OCI-LY1 (cell line): ENCODE results near the gene CARS1.
"Not testable (repeated sequence)": the region's sequence is repeated elsewhere in the genome, so short reads cannot be mapped to it uniquely, and the experiment has no call there.

Source experiments
- H2AFZ ChIP-seq: fragments of 200-600 bp; sonication (generic), shearing (Covaris generic); 2 replicates; pipeline ENCODE4 v1.6.0; 2014; ENCODE audit warnings: antibody characterized with exemption, mild to moderate bottlenecking, low read length
- H3F3A ChIP-seq: fragments of 200-600 bp; sonication (generic), shearing (Covaris generic); 2 replicates; pipeline ENCODE4 v1.6.0; 2014; ENCODE audit warnings: mild to moderate bottlenecking, antibody characterized with exemption, low read length, moderate library complexity; ENCODE audit not compliant: insufficient read depth
- H3K27ac ChIP-seq: fragments of 200-600 bp; sonication (generic); 2 replicates; pipeline ENCODE4 v1.5.1; 2014; ENCODE audit warnings: low read length, mixed run types, mild to moderate bottlenecking, low read depth; ENCODE audit not compliant: poor library complexity, severe bottlenecking
- H3K27me3 ChIP-seq: fragments of 200-600 bp; sonication (generic); 2 replicates; pipeline ENCODE4 v1.6.0; 2014; ENCODE audit warnings: antibody characterized with exemption, mild to moderate bottlenecking, low read length, moderate library complexity; ENCODE audit not compliant: insufficient read depth
- H3K36me3 ChIP-seq: fragments of 200-600 bp; sonication (generic); 2 replicates; pipeline ENCODE4 v1.6.1; 2014; ENCODE audit warnings: mild to moderate bottlenecking, antibody characterized with exemption, low read length, moderate library complexity, mixed read lengths; ENCODE audit not compliant: insufficient read depth
- H3K4me1 ChIP-seq: fragments of 200-600 bp; sonication (generic); 2 replicates; pipeline ENCODE4 v1.5.1; 2014; ENCODE audit warnings: mild to moderate bottlenecking, low read length, moderate library complexity; ENCODE audit not compliant: insufficient read depth, severe bottlenecking
- H3K4me2 ChIP-seq: fragments of 200-600 bp; sonication (generic), shearing (Covaris generic); 2 replicates; pipeline ENCODE4 v1.6.1; 2014; ENCODE audit warnings: low read length
- H3K4me3 ChIP-seq: fragments of 200-600 bp; sonication (generic); 2 replicates; pipeline ENCODE4 v1.5.1; 2014; ENCODE audit warnings: low read length, low read depth, mild to moderate bottlenecking, mixed read lengths; ENCODE audit not compliant: poor library complexity, severe bottlenecking
- H3K79me2 ChIP-seq: fragments of 200-600 bp; shearing (Covaris generic); 2 replicates; pipeline ENCODE4 v1.6.1; 2016; ENCODE audit warnings: mixed run types, low read length, mixed read lengths; ENCODE audit not compliant: insufficient read depth
- H3K9ac ChIP-seq: fragments of 200-600 bp; sonication (generic), shearing (Covaris generic); 2 replicates; pipeline ENCODE4 v1.6.1; 2014; ENCODE audit warnings: mild to moderate bottlenecking, low read length, mixed read lengths
- H3K9me2 ChIP-seq: fragments of 200-600 bp; sonication (generic), shearing (Covaris generic); 2 replicates; pipeline ENCODE4 v1.6.1; 2014; ENCODE audit warnings: low read depth, mild to moderate bottlenecking, low read length, mixed read lengths
- H3K9me3 ChIP-seq: fragments of 200-600 bp; shearing (Covaris generic); 2 replicates; pipeline ENCODE4 v1.6.1; 2014; ENCODE audit warnings: low read length, mixed read lengths
- H4K20me1 ChIP-seq: fragments of 200-600 bp; sonication (generic), shearing (Covaris generic); 2 replicates; pipeline ENCODE4 v1.6.0; 2016; ENCODE audit warnings: mild to moderate bottlenecking, low read length; ENCODE audit not compliant: insufficient read depth
- EZH2 ChIP-seq: fragments of 200-600 bp; sonication (generic), shearing (Covaris generic); IDR thresholded peaks from 2 replicates; pipeline ENCODE4 v1.8.0; 2017; ENCODE audit warnings: borderline replicate concordance, mixed run types, mild to moderate bottlenecking, antibody characterized with exemption, low read length, moderate library complexity, mixed read lengths
- TF ChIP-seq, protein P1 (sequence below): fragments of 200-600 bp; sonication (generic), shearing (Covaris generic); IDR thresholded peaks from 2 replicates; pipeline ENCODE4 v1.5.1; 2017; ENCODE audit warnings: mild to moderate bottlenecking, antibody characterized with exemption, low read length, moderate library complexity, mixed read lengths

The CARS1 gene

DNA sequence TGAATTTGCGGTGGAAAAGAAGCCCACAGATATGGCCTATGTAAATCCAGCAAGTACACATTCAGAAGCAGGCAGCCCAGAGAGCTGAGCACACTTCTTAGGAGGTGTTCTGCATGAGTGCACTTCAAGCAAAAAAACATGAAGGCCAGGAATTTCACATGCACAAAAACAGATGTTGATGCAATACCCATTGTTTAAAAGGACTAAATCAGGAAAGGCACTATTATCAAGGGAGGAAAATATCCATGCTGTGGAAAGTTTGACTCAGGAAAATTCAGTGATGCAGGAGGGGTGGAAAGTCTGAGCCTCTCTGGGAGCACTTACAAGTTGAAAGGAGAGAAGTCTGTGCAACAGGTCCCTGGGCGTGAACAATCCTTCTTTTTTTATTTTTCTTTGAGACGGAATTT, 15.8 kb upstream of the CARS1 start:
- H4K20me1 ChIP-seq = no peaks in the 10 kb centered on the region
- no peaks in the 10 kb centered on the region; the same call in 1 of the 2 replicates for H3K27me3 ChIP-seq
- no peak overlapping the region for H3K9ac ChIP-seq
- TF ChIP-seq, protein P1, sequence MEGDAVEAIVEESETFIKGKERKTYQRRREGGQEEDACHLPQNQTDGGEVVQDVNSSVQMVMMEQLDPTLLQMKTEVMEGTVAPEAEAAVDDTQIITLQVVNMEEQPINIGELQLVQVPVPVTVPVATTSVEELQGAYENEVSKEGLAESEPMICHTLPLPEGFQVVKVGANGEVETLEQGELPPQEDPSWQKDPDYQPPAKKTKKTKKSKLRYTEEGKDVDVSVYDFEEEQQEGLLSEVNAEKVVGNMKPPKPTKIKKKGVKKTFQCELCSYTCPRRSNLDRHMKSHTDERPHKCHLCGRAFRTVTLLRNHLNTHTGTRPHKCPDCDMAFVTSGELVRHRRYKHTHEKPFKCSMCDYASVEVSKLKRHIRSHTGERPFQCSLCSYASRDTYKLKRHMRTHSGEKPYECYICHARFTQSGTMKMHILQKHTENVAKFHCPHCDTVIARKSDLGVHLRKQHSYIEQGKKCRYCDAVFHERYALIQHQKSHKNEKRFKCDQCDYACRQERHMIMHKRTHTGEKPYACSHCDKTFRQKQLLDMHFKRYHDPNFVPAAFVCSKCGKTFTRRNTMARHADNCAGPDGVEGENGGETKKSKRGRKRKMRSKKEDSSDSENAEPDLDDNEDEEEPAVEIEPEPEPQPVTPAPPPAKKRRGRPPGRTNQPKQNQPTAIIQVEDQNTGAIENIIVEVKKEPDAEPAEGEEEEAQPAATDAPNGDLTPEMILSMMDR = no peak
- TF ChIP-seq EZH2 = no peak
- no peak overlapping the region for H2AFZ ChIP-seq
- H3F3A ChIP-seq = no peaks in the 10 kb centered on the region
- no peak overlapping the region for H3K27ac ChIP-seq
- no peaks in the 10 kb centered on the region for H3K4me1 ChIP-seq
- no peaks in the 10 kb centered on the region for H3K36me3 ChIP-seq
- no peaks in the 10 kb centered on the region for H3K9me2 ChIP-seq
- H3K4me3 ChIP-seq = no peak overlapping the region
- H3K79me2 ChIP-seq = no peaks in the 10 kb centered on the region
- H3K4me2 ChIP-seq = no peak overlapping the region
- no peaks in the 10 kb centered on the region for H3K9me3 ChIP-seq

- TF ChIP-seq, protein P1 = no peak
- TF ChIP-seq EZH2 = no peak
- Histone ChIP-seq H3K36me3 (no peaks in the 10 kb centered on the region; the same call in 1 of the 2 replicates), H3F3A (no peaks in the 10 kb centered on the region), H4K20me1 (no peaks in the 10 kb centered on the region), H2AFZ (no peak overlapping the region), H3K27me3 (peaks cover 6% of the 10 kb centered on the region; the same call in 1 of the 2 replicates), H3K27ac (no peak overlapping the region), H3K4me1 (no peaks in the 10 kb centered on the region), H3K9me2 (no peaks in the 10 kb centered on the region), H3K79me2 (no peaks in the 10 kb centered on the region), H3K9me3 (no peaks in the 10 kb centered on the region), H3K4me3 (no peak overlapping the region), H3K9ac (no peak overlapping the region), H3K4me2 (no peak overlapping the region)
Observed at GRCh38 chr11:3069425-3069824, 12.2 kb upstream of the CARS1 start.

- not testable (repeated sequence) for H3K4me1 ChIP-seq, H3K79me2 ChIP-seq, H3K9me2 ChIP-seq, H3K9ac ChIP-seq, H3K27ac ChIP-seq, H3K4me2 ChIP-seq, H3F3A ChIP-seq, H4K20me1 ChIP-seq, H3K9me3 ChIP-seq, H3K27me3 ChIP-seq, H3K36me3 ChIP-seq, H2AFZ ChIP-seq, H3K4me3 ChIP-seq
Observed at GRCh38 chr11:3066308-3066707, 9.1 kb upstream of the CARS1 start.

DNA sequence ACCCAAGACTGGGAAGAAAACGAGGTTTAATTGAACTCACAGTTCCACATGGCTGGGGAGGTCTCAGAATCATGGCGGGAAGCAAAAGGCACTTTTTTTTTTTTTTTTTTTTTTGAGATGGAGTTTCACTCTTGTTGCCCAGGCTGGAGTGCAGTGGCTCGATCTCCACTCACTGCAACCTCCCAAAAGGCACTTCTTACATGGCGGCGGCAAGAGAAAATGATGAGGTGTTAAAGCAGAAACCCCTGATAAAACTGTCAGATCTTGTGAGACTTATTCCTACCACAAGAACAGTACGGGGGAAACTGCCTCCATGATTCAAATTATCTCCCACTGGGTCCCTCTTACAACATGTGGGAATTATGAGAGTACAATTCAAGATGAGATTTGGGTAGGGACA, 7.5 kb upstream of the CARS1 start:
- H2AFZ ChIP-seq, H3K36me3 ChIP-seq, H3K27me3 ChIP-seq, H3K4me3 ChIP-seq, H3K9ac ChIP-seq, H4K20me1 ChIP-seq, H3K9me2 ChIP-seq, H3K4me2 ChIP-seq, H3K9me3 ChIP-seq, H3K27ac ChIP-seq, H3K4me1 ChIP-seq, H3K79me2 ChIP-seq, H3F3A ChIP-seq: not testable (repeated sequence)

GRCh38 chr11:3063876-3064275, 6.7 kb upstream of the CARS1 start:
- H4K20me1 ChIP-seq, H3K4me2 ChIP-seq, H3K79me2 ChIP-seq, H3K4me1 ChIP-seq, H3F3A ChIP-seq, H3K9me3 ChIP-seq, H3K36me3 ChIP-seq, H3K4me3 ChIP-seq, H2AFZ ChIP-seq, H3K9me2 ChIP-seq, H3K27ac ChIP-seq, H3K9ac ChIP-seq, H3K27me3 ChIP-seq: not testable (repeated sequence)

DNA sequence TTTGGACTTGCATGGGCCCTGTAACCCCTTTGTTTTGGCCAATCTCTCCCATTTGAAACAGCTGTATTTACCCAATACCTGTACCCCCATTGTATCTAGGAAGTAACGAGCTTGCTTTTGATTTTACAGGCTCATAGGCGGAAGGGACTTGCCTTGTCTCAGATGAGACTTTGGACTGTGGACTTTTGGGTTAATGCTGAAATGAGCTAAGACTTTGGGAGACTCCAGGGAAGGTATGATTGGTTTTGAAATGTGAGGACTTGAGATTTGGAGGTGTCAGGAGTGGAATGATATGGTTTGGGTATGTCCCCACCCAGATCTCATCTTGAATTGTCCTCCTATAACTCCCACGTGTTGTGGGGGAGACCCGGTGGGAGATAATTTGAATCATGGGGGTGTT, 6.2 kb upstream of the CARS1 start:
- H3K79me2 ChIP-seq, H3K9me2 ChIP-seq, H3K9me3 ChIP-seq, H4K20me1 ChIP-seq, H3K9ac ChIP-seq, H3K4me1 ChIP-seq, H3K27me3 ChIP-seq, H3K4me3 ChIP-seq, H3K27ac ChIP-seq, H3F3A ChIP-seq, H3K4me2 ChIP-seq, H3K36me3 ChIP-seq, H2AFZ ChIP-seq: not testable (repeated sequence)
